ENCODE measurements around the gene PRMT1.

GRCh38 chr19:49664171-49665035, 12.7 kb upstream of the PRMT1 start:
- peak; percentile 26 for TF ChIP-seq CTCF (IDR thresholded peaks at IDR 0.05)
- TF ChIP-seq EZH2 (IDR thresholded peaks at IDR 0.05; ENCODE audit: borderline replicate concordance, insufficient read depth, low read depth, low read length, poor library complexity, severe bottlenecking), result no peak

All from B cell (primary cell).